ENCODE measurements around the gene AZU1.

Gene AZU1

GRCh38 chr19:862581-863314, 35.1 kb downstream of the AZU1 start:
- in situ Hi-C loops (cut with HindIII; ENCODE audit: low pct_ligation_motif_present, low pct_unique_long_range_greater_than_20kb, low sequenced_read_pairs), result no loop called here
- DNase-seq, result no peak

GRCh38 chr19:863315-863620, 35.6 kb downstream of the AZU1 start:
- in situ Hi-C loops (cut with HindIII; ENCODE audit: low pct_ligation_motif_present, low pct_unique_long_range_greater_than_20kb, low sequenced_read_pairs), result no loop called here
- DNase-seq, result no peak

GRCh38 chr19:866769-867300, 39.2 kb downstream of the AZU1 start:
- in situ Hi-C loops (cut with HindIII; ENCODE audit: low pct_ligation_motif_present, low pct_unique_long_range_greater_than_20kb, low sequenced_read_pairs), result no loop called here
- DNase-seq, result no peak

GRCh38 chr19:867301-867793, 39.7 kb downstream of the AZU1 start:
- in situ Hi-C loops (cut with HindIII; ENCODE audit: low pct_ligation_motif_present, low pct_unique_long_range_greater_than_20kb, low sequenced_read_pairs), result no loop called here
- DNase-seq, result no peak

- in situ Hi-C loops (cut with HindIII; ENCODE audit: low pct_ligation_motif_present, low pct_unique_long_range_greater_than_20kb, low sequenced_read_pairs), result no loop called here
- DNase-seq, result no peak
These were observed 40.3 kb downstream of the AZU1 start for GRCh38 chr19:867855-868457.

- no peak for DNase-seq
- in situ Hi-C loops (cut with HindIII; ENCODE audit: low pct_ligation_motif_present, low pct_unique_long_range_greater_than_20kb, low sequenced_read_pairs), result no loop called here
These were observed 41.0 kb downstream of the AZU1 start for GRCh38 chr19:868458-869244.

- in situ Hi-C loops (cut with HindIII; ENCODE audit: low pct_ligation_motif_present, low pct_unique_long_range_greater_than_20kb, low sequenced_read_pairs), result no loop called here
- DNase-seq, result peak; percentile 44
These were observed 41.9 kb downstream of the AZU1 start for GRCh38 chr19:869245-870177.

- in situ Hi-C loops (cut with HindIII; ENCODE audit: low pct_ligation_motif_present, low pct_unique_long_range_greater_than_20kb, low sequenced_read_pairs), result no loop called here
These were observed 42.7 kb downstream of the AZU1 start for GRCh38 chr19:870314-870713.

GRCh38 chr19:870963-871401, 43.3 kb downstream of the AZU1 start:
- in situ Hi-C loops (cut with HindIII; ENCODE audit: low pct_ligation_motif_present, low pct_unique_long_range_greater_than_20kb, low sequenced_read_pairs), result no loop called here
- DNase-seq, result no peak

More at GRCh38 chr19:870314-870713, 42.7 kb downstream of the AZU1 start:
- DNase-seq, result no peak

- in situ Hi-C loops (cut with HindIII; ENCODE audit: low pct_ligation_motif_present, low pct_unique_long_range_greater_than_20kb, low sequenced_read_pairs), result no loop called here
- no peak for DNase-seq
These were observed 44.0 kb downstream of the AZU1 start for GRCh38 chr19:871446-872265.

GRCh38 chr19:872266-872951, 44.8 kb downstream of the AZU1 start:
- in situ Hi-C loops (cut with HindIII; ENCODE audit: low pct_ligation_motif_present, low pct_unique_long_range_greater_than_20kb, low sequenced_read_pairs), result no loop called here
- no peak for DNase-seq

GRCh38 chr19:873084-873483, 45.4 kb downstream of the AZU1 start:
- peak; percentile 25 for DNase-seq
- in situ Hi-C loops (cut with HindIII; ENCODE audit: low pct_ligation_motif_present, low pct_unique_long_range_greater_than_20kb, low sequenced_read_pairs), result no loop called here

GRCh38 chr19:873561-874041, 46.0 kb downstream of the AZU1 start:
- no peak for DNase-seq
- in situ Hi-C loops (cut with HindIII; ENCODE audit: low pct_ligation_motif_present, low pct_unique_long_range_greater_than_20kb, low sequenced_read_pairs), result no loop called here

GRCh38 chr19:875265-875879, 47.7 kb downstream of the AZU1 start:
- DNase-seq, result no peak
- in situ Hi-C loops (cut with HindIII; ENCODE audit: low pct_ligation_motif_present, low pct_unique_long_range_greater_than_20kb, low sequenced_read_pairs), result no loop called here

- in situ Hi-C loops (cut with HindIII; ENCODE audit: low pct_ligation_motif_present, low pct_unique_long_range_greater_than_20kb, low sequenced_read_pairs), result no loop called here
- no peak for DNase-seq
These were observed 48.5 kb downstream of the AZU1 start for GRCh38 chr19:876089-876488.

- no peak for DNase-seq
- in situ Hi-C loops (cut with HindIII; ENCODE audit: low pct_ligation_motif_present, low pct_unique_long_range_greater_than_20kb, low sequenced_read_pairs), result no loop called here
These were observed 49.2 kb downstream of the AZU1 start for GRCh38 chr19:876780-877314.

Measured in ACHN (cell line).